CD14-positive monocyte (primary cell): ENCODE results near the gene TAX1BP1. TPM values are rescaled to one million over a fixed set of nuclear protein-coding genes. Genes with fewer than 3 reads are reported as not detected.

Experiments used
- DNase-seq, 3 donors: peaks; one replicate each; pipeline ENCODE4 v3.0.0-alpha.2; 2011 to 2022
- H2AFZ ChIP-seq: 2 replicates; pipeline ENCODE4 v1.6.0; 2012; ENCODE audit warnings: mild to moderate bottlenecking, low read depth, low read length, inconsistent platforms; ENCODE audit not compliant: insufficient read depth, poor library complexity, severe bottlenecking
- H3K27ac ChIP-seq, 2 donors: 1 replicate in 1 of 2; 2 replicates in 1 of 2; pipeline ENCODE4 v1.5.1; 2012 to 2013; ENCODE audit warnings: low read length in 2 of 2, control low read depth in 1 of 2, inconsistent platforms in 1 of 2, low read depth in 1 of 2, mild to moderate bottlenecking in 1 of 2
- H3K27me3 ChIP-seq, 2 donors: one replicate each; pipeline versions ENCODE4 v1.6.0 to v1.6.1; 2011 to 2013; ENCODE audit warnings: low read length in 2 of 2; ENCODE audit not compliant: control insufficient read depth in 2 of 2, insufficient read depth in 2 of 2
- H3K36me3 ChIP-seq, 2 donors: replicated peaks in 1 of 2; 1 replicate in 1 of 2; 2 replicates in 1 of 2; pipeline versions ENCODE4 v1.5.1 to v1.6.1; 2012 to 2013; ENCODE audit warnings: low read length in 2 of 2, control low read depth in 1 of 2, inconsistent platforms in 1 of 2, mild to moderate bottlenecking in 1 of 2; ENCODE audit not compliant: insufficient read depth in 2 of 2, control insufficient read depth in 1 of 2
- H3K4me1 ChIP-seq, 2 donors: 1 replicate in 1 of 2; 2 replicates in 1 of 2; pipeline versions ENCODE4 v1.5.1 to v1.6.1; 2012 to 2013; ENCODE audit warnings: low read length in 2 of 2, control low read depth in 1 of 2, inconsistent platforms in 1 of 2, mild to moderate bottlenecking in 1 of 2, moderate library complexity in 1 of 2; ENCODE audit not compliant: insufficient read depth in 2 of 2, control insufficient read depth in 1 of 2
- H3K4me2 ChIP-seq: replicated peaks from 2 replicates; pipeline ENCODE3; 2012; ENCODE audit warnings: low read length, moderate library complexity, mild to moderate bottlenecking; ENCODE audit not compliant: poor library complexity, severe bottlenecking; ENCODE audit errors: extremely low read depth
- H3K4me3 ChIP-seq, 3 experiments: fragments of 200-600 bp in 1 of 3; sonication (generic) in 1 of 3; replicated peaks in 1 of 3; 1 replicate in 2 of 3; 2 replicates in 1 of 3; pipeline ENCODE4 v1.5.1; 2011 to 2013; ENCODE audit warnings: low read length in 3 of 3, mild to moderate bottlenecking in 3 of 3, control low read depth in 2 of 3, low read depth in 2 of 3, inconsistent platforms in 1 of 3, moderate library complexity in 1 of 3
- H3K79me2 ChIP-seq: 2 replicates; pipeline ENCODE4 v1.6.0; 2012; ENCODE audit warnings: mild to moderate bottlenecking, control low read depth, inconsistent platforms, low read length, moderate library complexity; ENCODE audit not compliant: insufficient read depth
- H3K9ac ChIP-seq: 2 replicates; pipeline ENCODE4 v1.6.0; 2017; ENCODE audit warnings: low read length, mild to moderate bottlenecking; ENCODE audit not compliant: insufficient read depth, poor library complexity, severe bottlenecking
- H3K9me3 ChIP-seq, 2 donors: replicated peaks in 1 of 2; 1 replicate in 1 of 2; 2 replicates in 1 of 2; pipeline versions ENCODE4 v1.5.1 to v1.6.1; 2012 to 2013; ENCODE audit warnings: low read length in 2 of 2, control low read depth in 1 of 2; ENCODE audit not compliant: control insufficient read depth in 1 of 2, insufficient read depth in 1 of 2
- H4K20me1 ChIP-seq: 2 replicates; pipeline ENCODE4 v1.6.0; 2012; ENCODE audit warnings: mild to moderate bottlenecking, low read length, control low read depth, moderate library complexity; ENCODE audit not compliant: insufficient read depth
- H3K27ac Mint-ChIP-seq, 7 donors: one replicate each; pipeline ENCODE4 v1.8.0; 2020; ENCODE audit warnings: mild to moderate bottlenecking in 7 of 7, mixed read lengths in 7 of 7, moderate library complexity in 6 of 7, inconsistent platforms in 2 of 7
- H3K27me3 Mint-ChIP-seq, 3 donors: one replicate each; pipeline ENCODE4 v1.8.0; 2021 to 2022; ENCODE audit warnings: low read depth in 3 of 3, mild to moderate bottlenecking in 3 of 3, mixed read lengths in 3 of 3, moderate library complexity in 3 of 3, inconsistent platforms in 1 of 3
- H3K36me3 Mint-ChIP-seq, 2 donors: one replicate each; pipeline ENCODE4 v1.8.0; 2020; ENCODE audit warnings: mixed read lengths in 2 of 2, inconsistent platforms in 1 of 2, mild to moderate bottlenecking in 1 of 2
- H3K4me1 Mint-ChIP-seq: one replicate; pipeline ENCODE4 v1.8.0; 2020; ENCODE audit warnings: mild to moderate bottlenecking, mixed read lengths
- H3K4me3 Mint-ChIP-seq, 2 donors: one replicate each; pipeline ENCODE4 v1.8.0; 2020; ENCODE audit warnings: mild to moderate bottlenecking in 2 of 2, mixed read lengths in 2 of 2, moderate library complexity in 1 of 2
- H3K9me3 Mint-ChIP-seq, 7 donors: one replicate each; pipeline ENCODE4 v1.8.0; 2020 to 2022; ENCODE audit warnings: mixed read lengths in 7 of 7, mild to moderate bottlenecking in 6 of 7, moderate library complexity in 6 of 7, inconsistent platforms in 2 of 7
- WGBS: methylation state at CpG from one replicate; pipeline ENCODE4 v1.1.5; 2013; ENCODE audit warnings: missing lambda C conversion rate; ENCODE audit not compliant: insufficient coverage; 5-methylcytosine and 5-hydroxymethylcytosine counted together
- intact Hi-C, 2 donors: fragments of 100-400 bp; cut with micrococcal nuclease; formaldehyde crosslinking; loops; one replicate each; pipeline versions ENCODE4 v1.15.0 to v1.15.1; 2023
- polyA plus RNA-seq, 3 donors: library from polyadenylated mRNA; depleted of rRNA in 1 of 3; unstranded in 2 of 3; stranded (reverse) in 1 of 3; fragments of 300-500 nt in 2 of 3; fragments of >200 nt in 1 of 3; fragmentation: Illumina TruSeq in 2 of 3; gene quantifications; 1 replicate in 2 of 3; 2 replicates in 1 of 3; pipeline ENCODE4 v1.2.3, GENCODE V29; 2012 to 2021
- TF ChIP-seq, protein P1 (sequence below): fragments of 200-600 bp; IDR thresholded peaks from one replicate; pipeline ENCODE4 v1.8.0; 2022; ENCODE audit warnings: antibody characterized with exemption, mild to moderate bottlenecking

The TAX1BP1 gene
- polyA plus RNA-seq, 3 donors: 62.6 to 106 (median 85.3) TPM

DNA sequence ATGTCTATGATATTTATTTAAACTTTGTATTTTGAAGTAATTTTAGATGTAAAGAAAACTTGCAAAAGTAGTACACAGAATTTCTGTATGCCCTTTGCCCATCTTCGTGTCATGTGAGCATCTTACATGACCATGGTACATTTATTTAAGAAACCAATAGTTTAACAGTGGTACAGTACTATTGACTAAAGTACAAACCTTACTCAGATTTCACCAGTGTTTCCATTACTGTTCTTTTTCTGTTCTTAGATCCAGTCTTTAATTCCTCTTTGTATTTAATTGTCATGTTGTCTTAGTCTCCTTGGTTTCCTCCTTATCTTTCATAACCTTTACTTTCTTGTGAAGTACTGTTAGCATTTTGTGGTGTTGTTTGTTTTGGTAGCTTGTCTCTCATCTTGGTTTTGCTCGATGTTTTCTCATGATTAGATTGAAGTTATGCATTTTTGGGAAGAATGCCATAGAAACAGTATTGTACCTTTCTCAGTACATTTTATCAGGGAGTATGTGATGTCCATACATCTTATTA, 24.1 kb downstream of the TAX1BP1 start:
- H3K4me3 ChIP-seq: no peak overlapping the region
- no peaks in the 10 kb centered on the region for H3K27me3 ChIP-seq
- H4K20me1 ChIP-seq: peaks cover 92% of the 10 kb centered on the region
- no peak overlapping the region for H3K9ac ChIP-seq
- H3K27me3 Mint-ChIP-seq: no peaks in the 10 kb centered on the region
- H3K9me3 Mint-ChIP-seq: no peaks in the 10 kb centered on the region
- H3K79me2 ChIP-seq: peaks cover 39% of the 10 kb centered on the region
- peaks cover 31 to 56% of the 10 kb centered on the region in 2 donors for H3K36me3 Mint-ChIP-seq
- peaks cover 1% of the 10 kb centered on the region for H3K4me1 Mint-ChIP-seq
- no peaks in the 10 kb centered on the region for H3K9me3 ChIP-seq
- no CpG with 5 or more reads among the region's 2 CpGs for WGBS
- no peak for DNase-seq
- H3K4me2 ChIP-seq: no peak overlapping the region
- no peaks in the 10 kb centered on the region for H3K4me1 ChIP-seq
- peak overlapping the region in 1 of 7 donors; percentile 7 for H3K27ac Mint-ChIP-seq
- H3K4me3 Mint-ChIP-seq: no peak overlapping the region
- no peak overlapping the region for H2AFZ ChIP-seq
- intact Hi-C loops: no loop called here
- TF ChIP-seq, protein P1, sequence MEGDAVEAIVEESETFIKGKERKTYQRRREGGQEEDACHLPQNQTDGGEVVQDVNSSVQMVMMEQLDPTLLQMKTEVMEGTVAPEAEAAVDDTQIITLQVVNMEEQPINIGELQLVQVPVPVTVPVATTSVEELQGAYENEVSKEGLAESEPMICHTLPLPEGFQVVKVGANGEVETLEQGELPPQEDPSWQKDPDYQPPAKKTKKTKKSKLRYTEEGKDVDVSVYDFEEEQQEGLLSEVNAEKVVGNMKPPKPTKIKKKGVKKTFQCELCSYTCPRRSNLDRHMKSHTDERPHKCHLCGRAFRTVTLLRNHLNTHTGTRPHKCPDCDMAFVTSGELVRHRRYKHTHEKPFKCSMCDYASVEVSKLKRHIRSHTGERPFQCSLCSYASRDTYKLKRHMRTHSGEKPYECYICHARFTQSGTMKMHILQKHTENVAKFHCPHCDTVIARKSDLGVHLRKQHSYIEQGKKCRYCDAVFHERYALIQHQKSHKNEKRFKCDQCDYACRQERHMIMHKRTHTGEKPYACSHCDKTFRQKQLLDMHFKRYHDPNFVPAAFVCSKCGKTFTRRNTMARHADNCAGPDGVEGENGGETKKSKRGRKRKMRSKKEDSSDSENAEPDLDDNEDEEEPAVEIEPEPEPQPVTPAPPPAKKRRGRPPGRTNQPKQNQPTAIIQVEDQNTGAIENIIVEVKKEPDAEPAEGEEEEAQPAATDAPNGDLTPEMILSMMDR: no peak
- H3K27ac ChIP-seq: no peak overlapping the region
- peaks cover 27 to 74% of the 10 kb centered on the region in 2 donors for H3K36me3 ChIP-seq

- intact Hi-C loops: no loop called here
- TF ChIP-seq, protein P1: no peak
- Histone ChIP-seq H4K20me1 (peaks cover 96% of the 10 kb centered on the region), H3K9ac (no peak overlapping the region), H3K9me3 (no peaks in the 10 kb centered on the region), H3K27ac (no peak overlapping the region), H3K36me3 (peaks cover 35 to 77% of the 10 kb centered on the region in 2 donors), H2AFZ (no peak overlapping the region), H3K4me3 (no peak overlapping the region), H3K27me3 (no peaks in the 10 kb centered on the region), H3K4me1 (no peaks in the 10 kb centered on the region), H3K4me2 (no peak overlapping the region), H3K79me2 (peaks cover 39% of the 10 kb centered on the region)
- no peaks in the 10 kb centered on the region for H3K27me3 Mint-ChIP-seq
- H3K4me3 Mint-ChIP-seq: no peak overlapping the region
- 98% methylated on average over 8 of the region's 11 CpGs for WGBS
- H3K9me3 Mint-ChIP-seq: no peaks in the 10 kb centered on the region
- DNase-seq: no peak
- peaks cover 1% of the 10 kb centered on the region for H3K4me1 Mint-ChIP-seq
- H3K36me3 Mint-ChIP-seq: peaks cover 43 to 54% of the 10 kb centered on the region in 2 donors
- peak overlapping the region in 2 of 7 donors; percentile 48 to 79 for H3K27ac Mint-ChIP-seq
These were observed 25.9 kb downstream of the TAX1BP1 start for GRCh38 chr7:27765841-27766240.
